Measurements from ENCODE around the gene SHROOM2. TPM values are rescaled to one million over a fixed set of nuclear protein-coding genes. Genes with fewer than 3 reads are reported as not detected.

Gene SHROOM2
- total RNA-seq, 1 experiment from 2014 or later = 1.6 TPM

DNA sequence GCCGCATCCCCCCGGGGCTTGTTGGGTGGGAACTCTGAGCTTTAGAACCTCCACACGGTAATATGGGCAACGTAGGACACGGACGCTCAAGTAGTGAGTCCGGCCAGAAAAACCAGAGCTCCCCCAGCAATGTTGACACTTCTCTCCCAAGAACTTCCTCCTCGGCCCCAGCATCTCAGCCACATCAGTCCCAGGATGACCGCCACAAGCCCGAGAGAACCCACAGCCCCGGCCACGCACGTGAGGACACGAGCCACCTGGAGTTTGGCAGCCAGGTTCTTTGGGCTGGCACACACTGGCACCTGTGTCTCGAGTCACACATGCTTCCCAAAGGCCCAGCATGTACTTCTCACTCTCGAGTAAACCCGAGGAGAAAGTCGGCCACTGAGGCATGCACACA lies 197.2 kb downstream of the SHROOM2 start:
- DNase-seq = no peak
- no peaks in the 10 kb centered on the region for H3K36me3 ChIP-seq
- H3K4me3 ChIP-seq = no peak overlapping the region
- no peaks in the 10 kb centered on the region for H3K27me3 ChIP-seq
- no peaks in the 10 kb centered on the region for H3K9me3 ChIP-seq

DNA sequence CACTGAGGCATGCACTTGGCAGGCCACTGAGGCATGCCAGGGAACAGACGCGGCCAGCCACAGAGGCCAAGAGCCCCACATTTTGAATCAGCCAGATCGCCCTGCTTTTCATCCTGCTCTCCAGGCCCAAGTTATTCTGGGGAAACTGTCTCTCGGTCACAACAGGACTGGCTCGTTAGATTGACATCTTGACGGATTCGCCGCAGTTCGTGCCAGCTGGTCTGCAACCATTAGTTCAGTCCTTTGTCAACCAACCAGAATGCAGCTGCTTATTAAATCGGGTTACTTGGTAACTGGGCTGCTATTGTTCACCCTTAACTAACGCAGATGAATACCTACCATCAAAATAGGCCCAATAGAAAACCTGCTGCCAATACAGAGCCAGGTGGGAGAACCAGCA lies 197.6 kb downstream of the SHROOM2 start:
- Histone ChIP-seq H3K36me3 (no peaks in the 10 kb centered on the region), H3K9me3 (no peaks in the 10 kb centered on the region), H3K4me3 (no peak overlapping the region), H3K27me3 (no peaks in the 10 kb centered on the region)
- DNase-seq = no peak

DNA sequence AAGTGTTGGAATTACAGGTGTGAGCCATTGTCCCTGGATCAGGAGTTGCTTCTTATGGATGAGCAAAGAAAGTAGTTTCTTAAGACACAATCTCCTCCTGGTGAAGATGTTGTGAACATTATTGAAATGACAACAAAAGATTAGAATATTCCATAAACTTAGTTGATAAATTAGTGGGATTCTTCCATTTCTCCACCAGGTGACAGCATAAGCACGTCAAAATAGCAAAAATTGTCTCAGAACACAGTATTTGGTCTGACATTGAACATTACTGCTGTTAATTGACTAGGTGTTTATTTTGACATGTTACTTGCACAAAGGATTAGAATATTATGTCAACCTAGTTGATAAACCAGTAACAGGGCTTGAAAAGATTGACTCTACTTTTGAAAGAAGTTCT lies 202.5 kb downstream of the SHROOM2 start:
- Histone ChIP-seq H3K9me3 (no peaks in the 10 kb centered on the region), H3K4me3 (no peak overlapping the region), H3K27me3 (no peaks in the 10 kb centered on the region), H3K36me3 (no peaks in the 10 kb centered on the region)
- no peak for DNase-seq

DNA sequence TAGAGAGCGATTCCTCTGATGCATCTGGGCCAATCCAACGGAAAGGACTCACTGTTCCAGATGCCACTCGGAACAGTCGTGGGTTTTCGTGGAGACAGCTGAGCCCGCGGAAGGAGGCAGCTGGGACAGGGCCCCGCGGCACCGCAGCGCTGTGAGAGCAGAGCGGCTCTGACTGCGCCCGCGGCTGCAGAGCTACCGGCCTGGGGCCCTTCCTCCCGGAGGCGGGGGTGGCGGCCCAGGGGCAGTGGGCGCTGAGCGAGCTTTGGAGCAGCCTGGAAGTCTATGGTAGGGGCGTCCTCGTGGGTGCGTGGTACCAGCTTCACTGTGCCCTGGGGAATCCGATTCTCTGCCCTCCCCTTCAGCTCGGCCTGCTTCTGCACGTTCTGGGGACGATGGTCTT lies 205.8 kb downstream of the SHROOM2 start:
- no peak overlapping the region for H3K4me3 ChIP-seq
- no peaks in the 10 kb centered on the region for H3K27me3 ChIP-seq
- H3K36me3 ChIP-seq = no peaks in the 10 kb centered on the region
- DNase-seq = no peak
- H3K9me3 ChIP-seq = peaks cover 6% of the 10 kb centered on the region; the same call in 1 of the 2 replicates

DNA sequence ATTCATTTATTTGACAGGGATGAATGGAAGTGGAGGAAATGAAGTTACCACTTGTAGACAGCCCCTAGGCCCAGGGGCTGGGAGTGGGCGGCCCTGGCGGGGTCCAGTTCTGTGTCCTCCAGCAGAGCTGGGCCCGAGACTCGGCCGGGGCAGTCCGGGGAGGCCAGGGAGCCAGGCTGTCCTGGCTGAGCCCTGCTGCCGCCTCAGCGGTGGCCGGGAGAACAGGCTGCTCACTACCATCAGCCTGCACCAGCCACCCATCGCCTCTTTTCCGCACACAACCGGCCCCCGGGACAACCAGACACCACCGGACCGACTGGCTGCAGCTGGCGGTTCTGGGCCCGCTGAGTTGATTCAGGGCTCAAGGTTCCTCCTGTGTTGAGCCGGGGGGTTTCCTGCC lies 206.5 kb downstream of the SHROOM2 start:
- Histone ChIP-seq H3K27me3 (no peaks in the 10 kb centered on the region), H3K9me3 (peaks cover 6% of the 10 kb centered on the region; the same call in 1 of the 2 replicates), H3K4me3 (no peak overlapping the region), H3K36me3 (no peaks in the 10 kb centered on the region)
- no peak for DNase-seq

DNA sequence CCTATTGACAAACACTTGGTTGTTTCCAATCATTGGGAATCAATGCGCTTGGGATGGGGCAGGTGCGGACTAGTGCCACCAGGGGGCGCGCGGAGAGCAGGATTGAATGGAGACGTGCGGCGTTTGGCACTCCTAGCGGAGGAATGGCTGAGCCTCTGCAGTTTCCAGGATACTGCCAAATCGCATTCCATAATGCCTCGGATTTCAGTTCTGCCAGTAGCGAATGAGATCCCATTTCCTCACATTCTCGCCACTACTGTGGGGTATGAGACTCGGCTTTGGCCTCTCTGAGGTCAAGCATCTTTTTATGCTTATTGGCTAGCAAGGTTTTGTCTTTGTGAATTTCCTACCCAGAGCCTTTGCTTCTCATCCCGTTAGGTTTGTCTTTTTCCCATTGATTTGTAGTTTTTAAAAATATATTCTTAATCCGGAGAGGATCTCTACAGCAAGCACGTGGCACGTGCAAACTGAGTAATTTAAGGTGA lies 209.7 kb downstream of the SHROOM2 start:
- H3K9me3 ChIP-seq = peaks cover 6% of the 10 kb centered on the region; the same call in 1 of the 2 replicates
- peak; percentile 72 for DNase-seq
- no peak overlapping the region for H3K4me3 ChIP-seq
- H3K36me3 ChIP-seq = no peaks in the 10 kb centered on the region
- H3K27me3 ChIP-seq = no peaks in the 10 kb centered on the region

DNA sequence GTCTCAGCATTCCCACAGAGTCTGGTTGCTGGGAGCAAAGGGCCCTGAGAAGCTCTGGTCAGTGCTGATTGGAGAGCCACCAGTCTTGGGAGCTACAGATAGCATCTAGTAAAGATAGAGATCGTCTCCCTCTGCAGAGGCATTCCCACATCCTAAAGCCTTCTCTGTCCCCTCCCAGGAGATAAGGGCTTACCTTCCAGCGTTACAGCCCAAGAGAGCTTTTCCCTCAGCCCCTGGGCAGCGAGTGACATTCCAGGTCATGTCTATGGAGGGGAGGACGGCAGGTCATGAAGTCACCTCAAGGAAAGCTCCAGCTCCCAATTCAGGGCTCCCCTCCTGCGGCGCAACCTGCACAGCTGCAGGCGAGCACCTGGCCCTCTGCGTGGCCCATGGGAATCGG lies 210.8 kb downstream of the SHROOM2 start:
- Histone ChIP-seq H3K27me3 (no peaks in the 10 kb centered on the region), H3K36me3 (no peaks in the 10 kb centered on the region), H3K4me3 (no peak overlapping the region), H3K9me3 (peaks cover 6% of the 10 kb centered on the region; the same call in 1 of the 2 replicates)
- no peak for DNase-seq

DNA sequence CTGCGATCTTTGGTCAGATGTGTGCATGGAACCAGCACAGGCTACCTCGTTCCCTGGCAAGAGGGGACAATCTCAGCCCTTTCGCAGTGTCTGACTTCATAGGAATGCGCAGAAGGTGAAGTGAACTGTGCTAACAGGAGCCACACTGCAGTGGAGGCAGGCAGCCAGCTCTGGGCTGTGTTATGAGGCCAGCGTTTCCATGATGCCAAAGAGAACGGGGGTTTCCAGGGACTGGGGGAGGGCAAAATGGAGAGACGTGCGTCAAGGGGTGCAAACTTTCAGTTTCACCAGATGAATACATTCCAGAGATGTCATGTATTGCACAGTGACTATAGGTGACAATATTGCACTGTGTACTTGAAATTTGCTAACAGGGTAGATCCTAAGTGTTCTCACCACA lies 211.3 kb downstream of the SHROOM2 start:
- no peak for DNase-seq

More for the DNA sequence above, 211.3 kb downstream of the SHROOM2 start:
- Histone ChIP-seq H3K4me3 (no peak overlapping the region), H3K9me3 (peaks cover 6% of the 10 kb centered on the region; the same call in 1 of the 2 replicates), H3K27me3 (no peaks in the 10 kb centered on the region), H3K36me3 (no peaks in the 10 kb centered on the region)

Other genes with a start within 250 kb of the SHROOM2 start
- gene GPR143, start 20.6 kb upstream of the SHROOM2 start, total RNA-seq (2014; rRNA removed; shearing (Covaris generic); ENCODE audit: low replicate concordance) = not detected in 2 replicates
- not detected in 2 replicates for gene CLDN34, start 180.9 kb downstream of the SHROOM2 start, total RNA-seq (2014; rRNA removed; shearing (Covaris generic); ENCODE audit: low replicate concordance)

Measured in MG63 (cell line).